GF-D8 (cell line): ENCODE results near the gene ZKSCAN8.

Experiments
- DNase-seq: peaks from one replicate; lab custom pipeline; 2025; lab: John Stamatoyannopoulos, UW

The ZKSCAN8 gene

DNA sequence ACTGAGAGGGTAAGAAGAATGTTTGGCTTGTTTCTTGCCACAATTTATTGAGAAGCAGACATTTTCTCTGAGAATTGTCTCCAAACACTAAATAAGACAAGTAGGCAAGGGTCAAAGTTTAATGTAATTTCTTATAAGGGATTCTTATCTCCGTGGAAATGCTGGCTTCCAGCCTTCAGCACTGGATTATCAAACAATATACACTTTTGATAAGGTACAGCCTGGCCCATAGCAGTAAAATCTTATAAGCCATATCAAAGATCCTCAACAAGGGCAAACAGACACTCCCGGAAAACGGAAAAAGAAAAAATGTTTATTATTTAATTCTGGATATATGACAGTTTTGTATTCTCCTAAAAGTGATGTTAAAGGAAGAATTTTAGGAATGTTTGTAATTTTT, 64.8 kb downstream of the ZKSCAN8 start:
- no peak for DNase-seq

DNA sequence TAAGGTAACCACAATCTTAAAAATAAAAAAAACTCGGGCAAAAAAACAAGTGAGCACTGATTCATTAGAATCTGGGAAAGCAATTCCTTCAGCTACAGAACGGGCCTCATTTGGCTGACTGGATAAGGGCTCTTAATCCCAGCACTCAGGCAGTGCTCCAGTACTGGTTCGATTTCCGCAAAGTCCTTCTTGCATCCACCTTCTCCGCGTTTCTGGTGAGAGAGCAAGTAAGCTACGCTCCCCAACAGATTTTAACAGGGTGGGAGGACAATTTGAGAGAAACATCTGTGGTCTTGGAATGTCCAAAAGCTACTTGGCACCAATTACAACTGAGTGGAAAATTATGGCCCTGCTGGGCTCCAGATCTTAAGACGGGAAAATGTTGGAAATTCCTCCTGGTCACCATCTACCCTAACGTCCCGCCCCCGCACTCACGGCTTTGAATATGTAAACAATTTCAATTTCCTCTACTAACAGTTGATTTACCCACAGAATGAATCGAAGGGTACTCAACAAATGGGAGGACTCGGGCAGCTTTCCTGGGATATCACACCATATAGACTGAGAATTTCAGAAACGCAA, 65.3 kb downstream of the ZKSCAN8 start:
- no peak for DNase-seq

DNA sequence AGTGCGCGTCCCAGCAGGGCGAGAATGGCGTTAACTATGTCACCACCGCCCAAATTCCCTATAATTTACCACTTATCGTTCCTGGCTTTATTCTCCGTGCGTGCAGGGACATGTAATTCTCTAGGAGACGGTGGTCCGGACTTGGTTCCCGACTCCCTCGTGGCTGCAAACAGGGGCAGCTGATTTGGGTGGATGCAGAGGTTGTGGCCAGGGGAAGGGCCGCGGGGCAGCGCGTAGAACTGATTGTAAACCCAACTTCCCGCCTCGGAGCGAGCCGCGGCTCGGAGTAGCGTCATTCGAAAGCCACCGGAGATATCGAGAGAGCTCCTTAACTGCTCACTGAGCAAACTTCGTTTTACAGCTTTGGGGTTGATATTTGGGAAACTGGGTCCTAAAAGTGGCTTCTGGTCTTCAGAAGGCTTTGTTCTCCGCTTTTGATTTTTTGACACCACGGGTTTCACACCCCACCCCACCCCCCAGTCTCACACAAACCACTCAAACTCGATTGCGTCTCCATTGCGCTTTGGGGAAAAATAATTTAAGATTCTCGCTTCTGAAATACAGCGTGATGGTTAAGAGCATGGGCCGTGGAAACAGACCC, 65.9 kb downstream of the ZKSCAN8 start:
- no peak for DNase-seq

DNA sequence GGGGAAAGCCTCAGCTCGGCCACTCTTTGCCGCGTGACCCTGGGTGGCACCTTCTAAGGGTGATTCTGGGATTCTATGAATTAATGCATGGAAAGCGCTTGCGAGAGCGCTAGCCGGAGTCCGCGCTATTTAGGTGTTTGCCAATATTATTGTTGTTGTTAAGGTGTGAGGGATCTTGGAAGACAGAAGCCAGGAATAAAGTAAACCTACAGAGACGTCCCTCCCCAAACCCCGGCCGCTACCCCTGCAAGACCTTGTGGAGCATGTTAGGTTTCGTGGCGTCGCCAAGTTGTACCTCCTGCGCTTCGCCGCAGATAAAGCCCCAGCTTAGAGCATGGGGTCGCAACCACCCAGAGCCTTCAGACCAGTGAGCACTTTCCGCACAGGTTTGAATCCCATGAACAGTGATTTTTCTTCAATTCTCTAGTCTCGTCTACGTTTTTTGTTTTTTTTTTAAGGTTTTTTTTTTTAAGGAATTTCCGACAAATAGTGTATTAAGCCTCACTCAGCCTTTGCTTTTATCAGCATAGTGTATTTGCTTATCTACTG, 66.5 kb downstream of the ZKSCAN8 start:
- no peak for DNase-seq
